ENCODE results near the gene ADAM19. TPM values are rescaled to one million over a fixed set of nuclear protein-coding genes. Genes with fewer than 3 reads are reported as not detected.

Gene ADAM19
- total RNA-seq, 2 donors from 2014 or later, result 1.9 to 8.1 TPM

- WGBS, result 84% methylated on average over 4 of the region's 4 CpGs
Observed at GRCh38 chr5:157568222-157568621, 7.4 kb downstream of the ADAM19 start.

GRCh38 chr5:157566902-157567489 lies 8.6 kb downstream of the ADAM19 start:
- no peaks in the 10 kb centered on the region for H3K36me3 ChIP-seq
- no peak overlapping the region for H3K27ac ChIP-seq
- 80% methylated on average over 6 of the region's 6 CpGs for WGBS
- H3K4me3 ChIP-seq, result no peak overlapping the region
- TF ChIP-seq CTCF (IDR thresholded peaks at IDR 0.05) (no peak), POLR2AphosphoS5 (IDR thresholded peaks at IDR 0.05) (no peak), POLR2A (IDR thresholded peaks at IDR 0.05) (no peak)
- no peaks in the 10 kb centered on the region for H3K4me1 ChIP-seq (replicated peaks)
- H3K27me3 ChIP-seq (replicated peaks; ENCODE audit: insufficient read depth), result no peaks in the 10 kb centered on the region
- H3K9me3 ChIP-seq, result no peaks in the 10 kb centered on the region
- intact Hi-C loops (cut with DNase I), result no loop called here
- no peak for DNase-seq (ENCODE audit: low spot score)

More at GRCh38 chr5:157568222-157568621, 7.4 kb downstream of the ADAM19 start:
- intact Hi-C loops (cut with DNase I), result no loop called here
- Histone ChIP-seq H3K4me3 (no peak overlapping the region), H3K9me3 (no peaks in the 10 kb centered on the region), H3K27ac (no peak overlapping the region), H3K27me3 (replicated peaks; ENCODE audit: insufficient read depth) (no peaks in the 10 kb centered on the region), H3K36me3 (no peaks in the 10 kb centered on the region), H3K4me1 (replicated peaks) (no peaks in the 10 kb centered on the region)
- DNase-seq (ENCODE audit: low spot score), result no peak
- TF ChIP-seq CTCF (IDR thresholded peaks at IDR 0.05) (no peak), POLR2A (IDR thresholded peaks at IDR 0.05) (no peak), POLR2AphosphoS5 (IDR thresholded peaks at IDR 0.05) (no peak)

- Histone ChIP-seq H3K27ac (peak overlapping the region; percentile 61 to 68), H3K9me3 (no peaks in the 10 kb centered on the region), H3K4me3 (no peak overlapping the region), H3K27me3 (replicated peaks; ENCODE audit: insufficient read depth) (no peaks in the 10 kb centered on the region), H3K36me3 (no peaks in the 10 kb centered on the region), H3K4me1 (replicated peaks) (no peaks in the 10 kb centered on the region)
- no peak for DNase-seq (ENCODE audit: low spot score)
- intact Hi-C loops (cut with DNase I), result no loop called here
- WGBS, result 64% methylated on average over 13 of the region's 13 CpGs
- no peak for TF ChIP-seq POLR2AphosphoS5 (IDR thresholded peaks at IDR 0.05)
- no peak for TF ChIP-seq POLR2A (IDR thresholded peaks at IDR 0.05)
- no peak for TF ChIP-seq CTCF (IDR thresholded peaks at IDR 0.05)
Observed at GRCh38 chr5:157563929-157564716, 11.5 kb downstream of the ADAM19 start.

GRCh38 chr5:157563373-157563928 lies 12.1 kb downstream of the ADAM19 start:
- intact Hi-C loops (cut with DNase I), result no loop called here
- peak overlapping the region; percentile 61 to 68 for H3K27ac ChIP-seq
- H3K4me3 ChIP-seq, result no peak overlapping the region
- DNase-seq (ENCODE audit: low spot score), result no peak
- TF ChIP-seq CTCF (IDR thresholded peaks at IDR 0.05) (no peak), POLR2A (IDR thresholded peaks at IDR 0.05) (no peak), POLR2AphosphoS5 (IDR thresholded peaks at IDR 0.05) (peak; percentile 26)
- no peaks in the 10 kb centered on the region for H3K9me3 ChIP-seq
- H3K36me3 ChIP-seq, result no peaks in the 10 kb centered on the region
- H3K27me3 ChIP-seq (replicated peaks; ENCODE audit: insufficient read depth), result no peaks in the 10 kb centered on the region
- WGBS, result 42% methylated on average over 11 of the region's 11 CpGs
- H3K4me1 ChIP-seq (replicated peaks), result no peaks in the 10 kb centered on the region
